ENCODE data around the gene SYT1. TPM values are rescaled to one million over a fixed set of nuclear protein-coding genes. Genes with fewer than 3 reads are reported as not detected.

Gene SYT1
- total and polyA plus RNA-seq, 3 experiments from 2014 or later: not detected

DNA sequence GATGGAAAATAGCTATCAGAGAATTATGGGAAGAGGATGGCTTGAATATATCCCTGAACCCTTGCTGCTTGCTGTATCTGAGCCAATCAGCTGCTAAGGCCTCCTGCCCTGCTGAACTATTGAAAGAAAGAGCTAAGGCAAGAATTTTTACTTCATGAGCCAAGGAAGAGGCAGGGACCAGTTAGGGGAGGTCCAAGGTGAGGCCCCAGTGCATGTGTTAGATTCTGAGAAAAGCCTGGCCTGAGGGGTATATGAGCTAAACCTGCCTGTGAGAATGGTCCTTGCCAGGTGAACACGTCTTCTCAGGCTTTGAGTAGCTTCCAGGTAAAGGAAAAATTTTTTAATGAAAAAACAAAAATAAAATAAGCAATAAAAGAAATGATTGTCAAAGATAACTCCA is 218.0 kb downstream of the SYT1 start:
- H3K27me3 Mint-ChIP-seq: no peaks in the 10 kb centered on the region
- no peaks in the 10 kb centered on the region for H3K4me1 Mint-ChIP-seq
- no peak overlapping the region for H3K27ac Mint-ChIP-seq
- Histone ChIP-seq H3K4me3 (ENCODE audit: low read length) (no peak overlapping the region), H3K4me1 (ENCODE audit: insufficient read depth, low read length) (no peaks in the 10 kb centered on the region), H3K36me3 (ENCODE audit: insufficient read depth, low read length) (no peaks in the 10 kb centered on the region), H3K27me3 (ENCODE audit: insufficient read depth, low read length, poor library complexity, severe bottlenecking) (no peaks in the 10 kb centered on the region), H3K27ac (ENCODE audit: low read depth, low read length) (no peak overlapping the region), H3K9me3 (ENCODE audit: low read length) (no peaks in the 10 kb centered on the region)
- CTCF ChIA-PET: no interaction called here
- DNase-seq: no peak
- no peak overlapping the region for H3K4me3 Mint-ChIP-seq
- POLR2A ChIA-PET: no interaction called here
- peaks cover 2 to 19% (median 7%) of the 10 kb centered on the region in 5 donors for H3K9me3 Mint-ChIP-seq
- no peaks in the 10 kb centered on the region for H3K36me3 Mint-ChIP-seq

DNA sequence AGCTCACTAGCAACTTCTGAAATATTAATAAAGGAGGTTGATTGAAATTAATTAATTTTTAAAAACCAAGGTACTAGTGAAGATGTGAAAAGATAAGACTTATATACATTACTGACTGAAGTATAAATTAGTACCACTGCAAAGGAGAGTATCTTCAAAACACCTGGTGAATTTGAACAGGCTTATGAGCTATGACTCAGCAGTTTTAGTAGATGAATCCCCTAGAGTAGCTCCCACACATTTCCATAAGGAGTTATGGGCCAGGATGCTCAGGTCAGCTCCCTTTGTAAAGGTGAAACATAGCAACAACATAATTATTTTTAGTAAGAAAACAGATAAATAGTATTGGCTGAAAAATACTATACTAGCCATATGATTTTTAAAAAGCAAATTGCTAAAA is 218.6 kb downstream of the SYT1 start:
- no peaks in the 10 kb centered on the region for H3K27me3 Mint-ChIP-seq
- Histone ChIP-seq H3K9me3 (ENCODE audit: low read length) (no peaks in the 10 kb centered on the region), H3K4me3 (ENCODE audit: low read length) (no peak overlapping the region), H3K27me3 (ENCODE audit: insufficient read depth, low read length, poor library complexity, severe bottlenecking) (no peaks in the 10 kb centered on the region), H3K27ac (ENCODE audit: low read depth, low read length) (no peak overlapping the region), H3K36me3 (ENCODE audit: insufficient read depth, low read length) (no peaks in the 10 kb centered on the region), H3K4me1 (ENCODE audit: insufficient read depth, low read length) (no peaks in the 10 kb centered on the region)
- H3K27ac Mint-ChIP-seq: no peak overlapping the region
- peaks cover 2 to 22% (median 7%) of the 10 kb centered on the region in 5 donors for H3K9me3 Mint-ChIP-seq
- POLR2A ChIA-PET: no interaction called here
- CTCF ChIA-PET: no interaction called here
- DNase-seq: no peak
- no peaks in the 10 kb centered on the region for H3K4me1 Mint-ChIP-seq
- H3K36me3 Mint-ChIP-seq: no peaks in the 10 kb centered on the region
- H3K4me3 Mint-ChIP-seq: no peak overlapping the region

DNA sequence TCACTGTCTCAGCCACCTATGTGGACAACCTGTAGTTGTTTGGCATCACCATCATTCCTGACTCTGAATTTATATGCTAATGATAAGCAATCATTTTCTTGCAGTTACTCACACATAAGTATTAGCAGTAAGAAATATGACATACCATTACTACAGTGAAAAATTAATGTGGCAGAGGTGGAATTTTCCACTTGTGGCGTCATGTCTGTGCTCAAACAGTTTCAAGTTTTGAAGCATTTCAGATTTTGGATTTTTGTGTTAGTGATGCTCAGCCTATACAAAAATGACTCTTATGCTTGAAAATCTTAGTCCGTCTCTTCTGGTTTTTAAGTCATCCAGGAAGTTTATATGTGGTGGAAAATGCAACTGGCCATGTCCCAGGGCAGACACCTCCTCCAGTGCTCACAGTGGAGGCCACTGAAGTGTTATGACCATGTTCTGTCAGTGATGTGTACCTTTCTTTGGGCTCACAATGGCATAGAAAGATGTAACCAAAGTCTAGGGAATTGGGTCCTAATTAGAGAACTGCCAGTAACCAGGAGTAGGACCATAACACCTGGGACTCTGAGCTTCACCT is 220.6 kb downstream of the SYT1 start:
- no peaks in the 10 kb centered on the region for H3K4me1 ChIP-seq (ENCODE audit: insufficient read depth, low read length)
- CTCF ChIA-PET: no interaction called here
- Mint-ChIP-seq H3K4me3 (no peak overlapping the region), H3K36me3 (no peaks in the 10 kb centered on the region), H3K27me3 (no peaks in the 10 kb centered on the region), H3K4me1 (no peaks in the 10 kb centered on the region), H3K27ac (no peak overlapping the region), H3K9me3 (peaks cover 2 to 34% (median 9%) of the 10 kb centered on the region in 5 donors)
- no peak for DNase-seq
- H3K9me3 ChIP-seq (ENCODE audit: low read length): no peaks in the 10 kb centered on the region
- H3K36me3 ChIP-seq (ENCODE audit: insufficient read depth, low read length): no peaks in the 10 kb centered on the region
- H3K4me3 ChIP-seq (ENCODE audit: low read length): no peak overlapping the region
- POLR2A ChIA-PET: no interaction called here
- H3K27ac ChIP-seq (ENCODE audit: low read depth, low read length): no peak overlapping the region
- H3K27me3 ChIP-seq (ENCODE audit: insufficient read depth, low read length, poor library complexity, severe bottlenecking): no peaks in the 10 kb centered on the region

DNA sequence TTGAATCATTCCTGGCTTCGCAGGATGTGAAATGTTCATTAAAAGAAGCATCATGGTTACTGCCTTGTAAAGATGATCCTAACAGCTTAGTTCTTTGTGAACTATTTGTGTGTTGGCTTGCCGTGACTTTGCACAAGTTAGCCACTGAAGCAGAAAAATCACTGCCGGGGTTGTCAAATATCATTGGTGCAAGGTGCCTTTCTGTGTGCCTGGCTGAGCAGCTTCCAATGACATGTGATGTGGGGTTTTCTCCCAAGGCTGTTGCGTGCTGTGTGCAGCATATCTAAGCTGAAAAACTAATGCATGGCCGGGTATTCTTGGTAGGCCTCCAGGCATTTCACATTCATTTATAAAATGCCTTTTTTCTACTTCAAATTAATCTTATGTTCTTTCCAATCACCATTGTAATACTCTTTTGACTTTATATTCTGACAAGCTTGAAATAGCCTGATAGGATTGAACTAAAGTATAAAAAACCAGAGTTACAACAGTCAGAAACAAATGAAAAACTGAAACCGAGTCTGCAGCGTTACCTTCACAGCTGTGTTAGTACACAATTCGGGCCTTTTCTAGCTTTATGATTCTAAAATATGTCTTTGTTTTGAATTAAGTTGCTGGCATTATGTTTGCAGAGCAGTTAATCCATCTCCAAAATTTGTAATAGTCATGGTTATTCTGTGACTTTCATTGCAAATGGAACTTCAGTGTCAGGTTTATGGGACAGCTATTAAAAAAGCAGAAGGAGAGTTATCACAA is 222.1 kb downstream of the SYT1 start:
- Histone ChIP-seq H3K27ac (ENCODE audit: low read depth, low read length) (no peak overlapping the region), H3K36me3 (ENCODE audit: insufficient read depth, low read length) (no peaks in the 10 kb centered on the region), H3K9me3 (ENCODE audit: low read length) (no peaks in the 10 kb centered on the region), H3K27me3 (ENCODE audit: insufficient read depth, low read length, poor library complexity, severe bottlenecking) (no peaks in the 10 kb centered on the region), H3K4me3 (ENCODE audit: low read length) (no peak overlapping the region), H3K4me1 (ENCODE audit: insufficient read depth, low read length) (no peaks in the 10 kb centered on the region)
- CTCF ChIA-PET: no interaction called here
- Mint-ChIP-seq H3K36me3 (no peaks in the 10 kb centered on the region), H3K9me3 (peaks cover 2 to 31% (median 3%) of the 10 kb centered on the region in 5 donors), H3K4me3 (no peak overlapping the region), H3K27ac (no peak overlapping the region), H3K4me1 (no peaks in the 10 kb centered on the region), H3K27me3 (no peaks in the 10 kb centered on the region)
- no peak for DNase-seq
- POLR2A ChIA-PET: no interaction called here

- H3K36me3 Mint-ChIP-seq: no peaks in the 10 kb centered on the region
- no peaks in the 10 kb centered on the region for H3K4me1 Mint-ChIP-seq
- ChIA-PET POLR2A (no interaction called here), CTCF (no interaction called here)
- Histone ChIP-seq H3K4me3 (ENCODE audit: low read length) (no peak overlapping the region), H3K27me3 (ENCODE audit: insufficient read depth, low read length, poor library complexity, severe bottlenecking) (no peaks in the 10 kb centered on the region), H3K27ac (ENCODE audit: low read depth, low read length) (no peak overlapping the region), H3K4me1 (ENCODE audit: insufficient read depth, low read length) (no peaks in the 10 kb centered on the region), H3K9me3 (ENCODE audit: low read length) (no peaks in the 10 kb centered on the region), H3K36me3 (ENCODE audit: insufficient read depth, low read length) (no peaks in the 10 kb centered on the region)
- no peak for DNase-seq
- no peaks in the 10 kb centered on the region for H3K27me3 Mint-ChIP-seq
- H3K27ac Mint-ChIP-seq: no peak overlapping the region
- no peak overlapping the region for H3K4me3 Mint-ChIP-seq
- peaks cover 0 to 24% (median 5%) of the 10 kb centered on the region in 5 donors for H3K9me3 Mint-ChIP-seq
Observed at GRCh38 chr12:79098530-79098929, 234.0 kb downstream of the SYT1 start.

DNA sequence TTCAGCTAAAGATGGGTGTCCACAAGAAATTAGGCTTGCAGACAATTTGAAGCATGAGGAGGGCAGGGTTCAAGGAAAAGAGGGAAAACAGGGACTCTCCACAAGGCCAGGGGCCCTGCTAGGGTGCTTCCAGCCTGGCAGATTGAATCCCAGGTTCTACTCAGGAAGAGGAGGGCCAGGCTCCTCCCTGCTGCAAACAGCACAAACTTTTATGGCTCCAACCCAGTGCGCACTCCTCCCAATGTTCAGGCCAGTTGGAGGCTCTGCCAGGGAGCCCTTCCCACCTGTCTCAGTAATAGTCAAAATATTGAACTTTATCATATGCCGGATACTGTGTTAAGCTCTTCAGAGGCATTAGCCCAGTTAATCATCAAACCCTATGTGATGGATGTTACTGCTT is 244.4 kb downstream of the SYT1 start:
- Mint-ChIP-seq H3K4me1 (no peaks in the 10 kb centered on the region), H3K4me3 (no peak overlapping the region), H3K27me3 (no peaks in the 10 kb centered on the region), H3K9me3 (peaks cover 0 to 15% (median 7%) of the 10 kb centered on the region in 5 donors), H3K36me3 (peaks cover 0 to 2% (median 0%) of the 10 kb centered on the region in 3 donors), H3K27ac (no peak overlapping the region)
- no peaks in the 10 kb centered on the region for H3K36me3 ChIP-seq (ENCODE audit: insufficient read depth, low read length)
- no peak overlapping the region for H3K4me3 ChIP-seq (ENCODE audit: low read length)
- H3K27ac ChIP-seq (ENCODE audit: low read depth, low read length): no peak overlapping the region
- ChIA-PET CTCF (no interaction called here), POLR2A (no interaction called here)
- H3K4me1 ChIP-seq (ENCODE audit: insufficient read depth, low read length): no peaks in the 10 kb centered on the region
- no peaks in the 10 kb centered on the region for H3K27me3 ChIP-seq (ENCODE audit: insufficient read depth, low read length, poor library complexity, severe bottlenecking)
- no peak for DNase-seq
- no peaks in the 10 kb centered on the region for H3K9me3 ChIP-seq (ENCODE audit: low read length)

DNA sequence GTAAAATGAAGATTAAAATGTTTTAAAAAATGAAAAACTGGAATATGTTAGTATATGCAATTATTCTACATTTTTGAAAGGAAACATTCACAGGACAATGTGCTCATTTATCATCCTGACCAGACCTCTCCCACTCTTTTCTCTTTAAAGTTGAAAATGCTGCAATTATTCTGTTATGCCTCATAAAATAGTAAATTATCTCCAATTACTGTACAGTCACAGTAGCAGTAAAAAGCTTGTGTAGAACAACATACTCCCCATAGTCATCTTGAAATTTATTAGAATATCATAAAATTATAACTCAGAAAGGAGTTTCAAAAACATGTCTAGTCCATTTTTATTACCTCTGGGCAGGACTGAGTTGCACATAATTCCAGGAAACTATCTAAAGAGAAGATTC is 250.3 kb downstream of the SYT1 start:
- Mint-ChIP-seq H3K4me1 (no peaks in the 10 kb centered on the region), H3K27me3 (no peaks in the 10 kb centered on the region), H3K27ac (no peak overlapping the region), H3K36me3 (no peaks in the 10 kb centered on the region), H3K9me3 (peaks cover 0 to 11% (median 8%) of the 10 kb centered on the region in 5 donors), H3K4me3 (no peak overlapping the region)
- H3K4me1 ChIP-seq (ENCODE audit: insufficient read depth, low read length): no peaks in the 10 kb centered on the region
- H3K9me3 ChIP-seq (ENCODE audit: low read length): no peaks in the 10 kb centered on the region
- no peak for DNase-seq
- CTCF ChIA-PET: no interaction called here
- H3K27ac ChIP-seq (ENCODE audit: low read depth, low read length): no peak overlapping the region
- POLR2A ChIA-PET: no interaction called here
- H3K27me3 ChIP-seq (ENCODE audit: insufficient read depth, low read length, poor library complexity, severe bottlenecking): no peaks in the 10 kb centered on the region
- H3K4me3 ChIP-seq (ENCODE audit: low read length): no peak overlapping the region
- no peaks in the 10 kb centered on the region for H3K36me3 ChIP-seq (ENCODE audit: insufficient read depth, low read length)

- Mint-ChIP-seq H3K9me3 (peaks cover 0 to 11% (median 8%) of the 10 kb centered on the region in 5 donors), H3K4me3 (no peak overlapping the region), H3K27me3 (no peaks in the 10 kb centered on the region), H3K4me1 (no peaks in the 10 kb centered on the region), H3K36me3 (no peaks in the 10 kb centered on the region), H3K27ac (no peak overlapping the region)
- ChIA-PET CTCF (no interaction called here), POLR2A (no interaction called here)
- Histone ChIP-seq H3K36me3 (ENCODE audit: insufficient read depth, low read length) (no peaks in the 10 kb centered on the region), H3K27ac (ENCODE audit: low read depth, low read length) (no peak overlapping the region), H3K9me3 (ENCODE audit: low read length) (no peaks in the 10 kb centered on the region), H3K4me1 (ENCODE audit: insufficient read depth, low read length) (no peaks in the 10 kb centered on the region), H3K4me3 (ENCODE audit: low read length) (no peak overlapping the region), H3K27me3 (ENCODE audit: insufficient read depth, low read length, poor library complexity, severe bottlenecking) (no peaks in the 10 kb centered on the region)
- DNase-seq: no peak
Observed at GRCh38 chr12:79115743-79116142, 251.2 kb downstream of the SYT1 start.
